K562 (cell line): Measurements from ENCODE around the gene C1orf167. TPM values are rescaled to one million over a fixed set of nuclear protein-coding genes. Genes with fewer than 3 reads are reported as not detected.
"Not testable (repeated sequence)": the region's sequence is repeated elsewhere in the genome, so short reads cannot be mapped to it uniquely, and the experiment has no call there.

ENCODE experiments used
- ATAC-seq: fragments of 200-7000 bp; cut with Tn5 transposase; 3 replicates; pipeline ENCODE4 v1.9.1; 2020; ENCODE audit warnings: moderate library complexity
- BruUV-seq: library from RNA; stranded (reverse); fragments of 400-500 nt; replicated peaks from 2 replicates; lab custom pipeline; 2021; lab: Mats Ljungman, UMichigan
- CTCF ChIA-PET: fragments of 300-600 bp; formaldehyde crosslinking; extraction: SDS; loops from one replicate; lab custom pipeline; 2021; ENCODE audit warnings: low intra/inter-chr PET ratio; lab: Yijun Ruan, JAX
- POLR2A ChIA-PET: fragments of 300-600, 350-650 bp; sonication (Branson Sonifier 250); formaldehyde crosslinking; extraction: SDS; loops from one replicate; lab custom pipeline; 2021; ENCODE audit warnings: antibody characterized with exemption, inconsistent platforms; lab: Yijun Ruan, JAX
- DNase-seq, 4 experiments: peaks; one replicate each; pipeline versions ENCODE4 v3.0.0 to v3.0.0-alpha.2; 2011 to 2018; ENCODE audit warnings: low spot score in 3 of 4, mixed read lengths in 3 of 4; ENCODE audit errors: extremely low read depth in 1 of 4
- FAIRE-seq: peaks from 2 replicates; lab custom pipeline; 2011; peaks lifted over from hg19 to GRCh38; lab: Jason Lieb, UNC
- H2AFZ ChIP-seq: 2 replicates; pipeline ENCODE4 v1.6.0; 2011; ENCODE audit warnings: low read depth, low read length, control low read depth, inconsistent platforms
- H3K27ac ChIP-seq: fragments of 200-600 bp; 3 replicates; pipeline ENCODE4 v1.8.0; 2011; ENCODE audit warnings: low read depth, mild to moderate bottlenecking, control low read depth, inconsistent platforms, low read length, moderate library complexity, mixed read lengths; ENCODE audit errors: extremely low read depth
- H3K27me3 ChIP-seq, 2 experiments: fragments of 300-600 bp in 1 of 2; 2 replicates in 1 of 2; 3 replicates in 1 of 2; pipeline versions ENCODE4 v1.6.0 to v1.8.0; 2011; ENCODE audit warnings: inconsistent platforms in 2 of 2, low read length in 2 of 2, mild to moderate bottlenecking in 1 of 2, mixed read lengths in 1 of 2, moderate library complexity in 1 of 2; ENCODE audit not compliant: control insufficient read depth in 2 of 2, insufficient read depth in 2 of 2
- H3K36me3 ChIP-seq: fragments of 300-600 bp; 3 replicates; pipeline ENCODE4 v1.8.0; 2011; ENCODE audit warnings: mild to moderate bottlenecking, low read length, inconsistent platforms; ENCODE audit not compliant: control insufficient read depth, insufficient read depth
- H3K4me1 ChIP-seq, 2 experiments: fragments of 200-600 bp in 1 of 2; replicated peaks in 1 of 2; 2 replicates in 1 of 2; 3 replicates in 1 of 2; pipeline versions ENCODE4 v1.5.1 to v1.8.0; 2011; ENCODE audit warnings: inconsistent platforms in 2 of 2, low read length in 2 of 2, mild to moderate bottlenecking in 1 of 2, mixed read lengths in 1 of 2, moderate library complexity in 1 of 2; ENCODE audit not compliant: control insufficient read depth in 2 of 2, insufficient read depth in 2 of 2
- H3K4me2 ChIP-seq: 2 replicates; pipeline ENCODE4 v1.6.1; 2011; ENCODE audit warnings: low read length, control low read depth, inconsistent platforms, mixed read lengths; ENCODE audit not compliant: insufficient read depth
- H3K4me3 ChIP-seq: fragments of 200-600 bp; sonication (generic), shearing (Covaris generic); 2 replicates; pipeline ENCODE4 v1.5.1; 2016; ENCODE audit warnings: control low read depth, inconsistent platforms
- H3K79me2 ChIP-seq: fragments of 200-600 bp; 3 replicates; pipeline ENCODE4 v1.8.0; 2011; ENCODE audit warnings: low read length, inconsistent platforms; ENCODE audit not compliant: control insufficient read depth, insufficient read depth
- H3K9ac ChIP-seq, 2 experiments: 2 replicates each; pipeline versions ENCODE4 v1.6.0 to v1.6.1; 2011; ENCODE audit warnings: low read depth in 2 of 2, low read length in 2 of 2, control low read depth in 1 of 2, inconsistent platforms in 1 of 2, mild to moderate bottlenecking in 1 of 2, mixed read lengths in 1 of 2; ENCODE audit not compliant: insufficient read depth in 1 of 2
- H3K9me1 ChIP-seq: one replicate; pipeline ENCODE4 v1.6.0; 2011; ENCODE audit warnings: inconsistent platforms, mild to moderate bottlenecking, low read length, moderate library complexity; ENCODE audit not compliant: control insufficient read depth, insufficient read depth
- H3K9me3 ChIP-seq: replicated peaks from 2 replicates; pipeline ENCODE4 v1.5.1; 2011; ENCODE audit warnings: low read depth, low read length, inconsistent platforms; ENCODE audit not compliant: control insufficient read depth, insufficient read depth
- H4K20me1 ChIP-seq: replicated peaks from 2 replicates; pipeline ENCODE4 v1.6.1; 2011; ENCODE audit warnings: low read length, inconsistent platforms, mixed read lengths; ENCODE audit not compliant: control insufficient read depth, insufficient read depth
- DMBX1 ChIP-seq: fragments of 250-450 bp; sonication (Bioruptor Pico); IDR thresholded peaks from 2 replicates; pipeline ENCODE4 v1.8.0; 2022; ENCODE audit warnings: inconsistent platforms, mild to moderate bottlenecking, moderate library complexity, borderline replicate concordance
- DNMT1 ChIP-seq: fragments of 450-650 bp; IDR thresholded peaks from 2 replicates; pipeline ENCODE4 v1.6.1; 2016; ENCODE audit warnings: antibody characterized with exemption, mild to moderate bottlenecking
- EHMT2 ChIP-seq: fragments of 450-650 bp; IDR thresholded peaks from 2 replicates; pipeline ENCODE4 v1.6.1; 2018; ENCODE audit warnings: antibody characterized with exemption
- HLTF ChIP-seq: fragments of 450-650 bp; IDR thresholded peaks from 2 replicates; pipeline ENCODE4 v1.6.1; 2016
- JUN ChIP-seq, 2 experiments: sonication (generic) in 1 of 2; formaldehyde crosslinking in 1 of 2; IDR thresholded peaks; 2 replicates each; pipeline versions ENCODE4 v1.6.1 to v1.8.0; 2012 to 2022; ENCODE audit warnings: borderline replicate concordance in 2 of 2, mild to moderate bottlenecking in 2 of 2, improper control_type of control experiment in 1 of 2, low read depth in 1 of 2, low read length in 1 of 2, missing genetic modification reagents in 1 of 2
- LARP7 ChIP-seq: fragments of 450-650 bp; IDR thresholded peaks from 2 replicates; pipeline ENCODE4 v1.6.1; 2016
- NFRKB ChIP-seq: fragments of 450-650 bp; IDR thresholded peaks from 2 replicates; pipeline ENCODE4 v1.6.1; 2016; ENCODE audit warnings: low read depth
- NKRF ChIP-seq: fragments of 450-650 bp; IDR thresholded peaks from 2 replicates; pipeline ENCODE4 v1.6.1; 2016; ENCODE audit warnings: borderline replicate concordance
- PHB2 ChIP-seq: fragments of 450-650 bp; IDR thresholded peaks from 2 replicates; pipeline ENCODE4 v1.6.1; 2017; ENCODE audit warnings: low read depth
- POLR2B ChIP-seq: fragments of 450-650 bp; IDR thresholded peaks from 2 replicates; pipeline ENCODE4 v1.6.1; 2018; ENCODE audit warnings: low read depth; ENCODE audit not compliant: partially characterized antibody
- ZNF121 ChIP-seq: sonication (generic); formaldehyde crosslinking; conservative IDR thresholded peaks from 2 replicates; pipeline ENCODE4 v1.8.0; 2022; ENCODE audit warnings: missing genetic modification reagents
- ZNF124 ChIP-seq: sonication (generic); formaldehyde crosslinking; IDR thresholded peaks from 2 replicates; pipeline ENCODE4 v1.8.1; 2022; ENCODE audit warnings: missing genetic modification reagents
- ZNF316 ChIP-seq: fragments of 450-650 bp; IDR thresholded peaks from 2 replicates; pipeline ENCODE4 v1.6.1; 2016
- ZNF512 ChIP-seq: IDR thresholded peaks from 2 replicates; pipeline ENCODE4 v1.6.1; 2016; ENCODE audit warnings: missing genetic modification characterization, missing compliant biosample characterization
- WGBS: fragments of 100-300 bp; shearing (Covaris generic); methylation state at CpG from one replicate; pipeline ENCODE4 v1.1.6; 2016; ENCODE audit warnings: low coverage, mixed read lengths; ENCODE audit not compliant: insufficient coverage; ENCODE audit errors: missing lambda C conversion rate; 5-methylcytosine and 5-hydroxymethylcytosine counted together
- in situ Hi-C: fragments of 300-500 bp; cut with MboI; formaldehyde crosslinking; loops from 4 replicates; pipeline ENCODE4 v1.15.0; 2018; ENCODE audit warnings: inconsistent platforms, mixed read lengths
- intact Hi-C: fragments of 100-400 bp; cut with micrococcal nuclease; formaldehyde crosslinking; loops from 2 replicates; pipeline ENCODE4 v1.14.2; 2022
- polyA plus RNA-seq, 8 experiments: library from polyadenylated mRNA; depleted of rRNA in 4 of 8; stranded (reverse) in 5 of 8; unstranded in 3 of 8; fragments of >200 nt; fragmentation: Nextera tagmentation in 2 of 8; fragmentation: Illumina TruSeq in 1 of 8; extraction: Ambion mirVana in 2 of 8; extraction: Trizol in 1 of 8; gene quantifications; 2 replicates each; pipeline versions ENCODE4 v1.2.1 to v1.2.3, GENCODE V29; 2011 to 2014; ENCODE audit warnings: inconsistent platforms in 1 of 8, missing spikeins in 1 of 8
- total RNA-seq, 7 experiments: library from RNA; depleted of rRNA in 6 of 7; stranded (reverse); fragments of >200 nt in 6 of 7; fragmentation: Illumina TruSeq in 2 of 7; extraction: Trizol in 2 of 7; gene quantifications; 2 replicates each; pipeline versions ENCODE4 v1.2.1 to v1.2.3, GENCODE V29; 2011 to 2021; ENCODE audit warnings: low replicate concordance in 1 of 7
- TF ChIP-seq, protein P1 (sequence below), 2 experiments: fragments of 450-650 bp; IDR thresholded peaks; 2 replicates each; pipeline ENCODE4 v1.6.1; 2016
- TF ChIP-seq, protein P2 (sequence below): fragments of 250-450 bp; sonication (Bioruptor Pico); IDR thresholded peaks from 2 replicates; pipeline ENCODE4 v1.8.0; 2022; ENCODE audit warnings: moderate library complexity, mild to moderate bottlenecking, inconsistent platforms

Gene C1orf167
- total and polyA plus RNA-seq, 9 of the 15 experiments (the other 6 are each of a cell fraction or from before 2014, with no cell fraction given), result 0.22 to 0.86 (median 0.31) TPM; not detected in 2

GRCh38 chr1:11803924-11804665 is 42.1 kb downstream of the C1orf167 start:
- Histone ChIP-seq H3K4me2 (peak overlapping the region; percentile 99), H3K4me3 (peak overlapping the region; percentile 81), H3K9ac (peak overlapping the region; percentile 97; a peak in 3 of 4 replicates), H3K79me2 (peaks cover 92% of the 10 kb centered on the region), H3K27ac (peak overlapping the region; percentile 98), H3K36me3 (peaks cover 51% of the 10 kb centered on the region), H3K4me1 (peaks cover 49 to 56% of the 10 kb centered on the region in 2 experiments)
- H3K9me1 ChIP-seq; BruUV-seq; H3K9me3 ChIP-seq; DNase-seq; in situ Hi-C loops; CTCF ChIA-PET; H4K20me1 ChIP-seq; FAIRE-seq; H3K27me3 ChIP-seq; ATAC-seq; H2AFZ ChIP-seq; TF ChIP-seq JUN (IDR thresholded peaks at IDR 0.05; ENCODE audit: borderline replicate concordance, low read depth, low read length): not testable (repeated sequence)
- POLR2A ChIA-PET, result interaction anchor here (0.5 to 4.9 kb wide), 15 partner anchors 9 to 212 kb away, joined by 3 to 80 read pairs (median 4); partner anchors contain the start of gene MAD2L2
- WGBS, result 30% methylated on average over 9 of the region's 9 CpGs
- intact Hi-C loops, result loop anchor here (1.0 to 5.0 kb wide), 3 partner anchors 19 to 178 kb away; partner anchors contain the start of gene MFN2
- TF ChIP-seq LARP7 (peak; percentile 93), ZNF124 (CRISPR knock-in tag) (0 out of 2 replicates have a peak, but pooled peaks have one; percentile 62), PHB2 (0 out of 2 replicates have a peak, but pooled peaks have one; percentile 32), ZNF121 (peak; percentile 78), JUN (CRISPR knock-in tag; IDR thresholded peaks at IDR 0.05; ENCODE audit: borderline replicate concordance) (0 out of 2 replicates have a peak, but pooled peaks have one; percentile 21), POLR2B (peak; percentile 56), DNMT1 (0 out of 2 replicates have a peak, but pooled peaks have one; percentile 85), ZNF512 (0 out of 2 replicates have a peak, but pooled peaks have one; percentile 24), DMBX1 (CRISPR knock-in tag) (0 out of 2 replicates have a peak, but pooled peaks have one; percentile 64), NFRKB (0 out of 2 replicates have a peak, but pooled peaks have one; percentile 32), EHMT2 (0 out of 2 replicates have a peak, but pooled peaks have one; percentile 44), HLTF (peak; percentile 66; the same call in 1 of the 2 replicates), NKRF (peak; percentile 55; the same call in 1 of the 2 replicates), ZNF316 (peak; percentile 34; the same call in 1 of the 2 replicates)
- TF ChIP-seq, protein P1, sequence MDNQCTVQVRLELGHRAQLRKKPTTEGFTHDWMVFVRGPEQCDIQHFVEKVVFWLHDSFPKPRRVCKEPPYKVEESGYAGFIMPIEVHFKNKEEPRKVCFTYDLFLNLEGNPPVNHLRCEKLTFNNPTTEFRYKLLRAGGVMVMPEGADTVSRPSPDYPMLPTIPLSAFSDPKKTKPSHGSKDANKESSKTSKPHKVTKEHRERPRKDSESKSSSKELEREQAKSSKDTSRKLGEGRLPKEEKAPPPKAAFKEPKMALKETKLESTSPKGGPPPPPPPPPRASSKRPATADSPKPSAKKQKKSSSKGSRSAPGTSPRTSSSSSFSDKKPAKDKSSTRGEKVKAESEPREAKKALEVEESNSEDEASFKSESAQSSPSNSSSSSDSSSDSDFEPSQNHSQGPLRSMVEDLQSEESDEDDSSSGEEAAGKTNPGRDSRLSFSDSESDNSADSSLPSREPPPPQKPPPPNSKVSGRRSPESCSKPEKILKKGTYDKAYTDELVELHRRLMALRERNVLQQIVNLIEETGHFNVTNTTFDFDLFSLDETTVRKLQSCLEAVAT (IDR thresholded peaks at IDR 0.05), result peak; percentile 74 to 90
- TF ChIP-seq, protein P2, sequence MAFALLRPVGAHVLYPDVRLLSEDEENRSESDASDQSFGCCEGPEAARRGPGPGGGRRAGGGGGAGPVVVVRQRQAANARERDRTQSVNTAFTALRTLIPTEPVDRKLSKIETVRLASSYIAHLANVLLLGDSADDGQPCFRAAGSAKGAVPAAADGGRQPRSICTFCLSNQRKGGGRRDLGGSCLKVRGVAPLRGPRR (CRISPR knock-in tag), result 0 out of 2 replicates have a peak, but pooled peaks have one; percentile 16
